Fibroblast of gingiva (primary cell): ENCODE data around the gene UBAC2.
"Not testable (repeated sequence)": the region's sequence is repeated elsewhere in the genome, so short reads cannot be mapped to it uniquely, and the experiment has no call there.

Source experiments
- DNase-seq: peaks from one replicate; pipeline ENCODE4 v3.0.0-alpha.2; 2011; ENCODE audit warnings: low read depth

UBAC2 gene

DNA sequence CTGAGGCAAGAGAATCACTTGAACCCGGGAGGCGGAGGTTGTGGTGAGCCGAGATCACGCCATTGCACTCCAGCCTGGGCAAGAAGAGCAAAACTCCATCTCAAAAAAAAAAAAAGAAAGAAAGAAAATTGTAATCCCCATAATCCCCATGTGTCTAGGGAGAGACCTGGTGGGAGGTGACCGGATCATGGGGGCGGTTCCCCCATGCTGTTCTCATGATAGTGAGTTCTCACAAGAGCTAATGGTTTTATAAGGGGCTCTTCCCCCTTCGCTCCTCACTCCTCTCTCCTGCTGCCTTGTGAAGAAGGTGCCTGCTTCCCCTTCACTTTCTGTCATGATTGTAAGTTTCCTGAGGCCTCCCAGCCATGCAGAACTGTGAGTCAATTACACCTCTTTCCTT lies 192.7 kb downstream of the UBAC2 start:
- not testable (repeated sequence) for DNase-seq

DNA sequence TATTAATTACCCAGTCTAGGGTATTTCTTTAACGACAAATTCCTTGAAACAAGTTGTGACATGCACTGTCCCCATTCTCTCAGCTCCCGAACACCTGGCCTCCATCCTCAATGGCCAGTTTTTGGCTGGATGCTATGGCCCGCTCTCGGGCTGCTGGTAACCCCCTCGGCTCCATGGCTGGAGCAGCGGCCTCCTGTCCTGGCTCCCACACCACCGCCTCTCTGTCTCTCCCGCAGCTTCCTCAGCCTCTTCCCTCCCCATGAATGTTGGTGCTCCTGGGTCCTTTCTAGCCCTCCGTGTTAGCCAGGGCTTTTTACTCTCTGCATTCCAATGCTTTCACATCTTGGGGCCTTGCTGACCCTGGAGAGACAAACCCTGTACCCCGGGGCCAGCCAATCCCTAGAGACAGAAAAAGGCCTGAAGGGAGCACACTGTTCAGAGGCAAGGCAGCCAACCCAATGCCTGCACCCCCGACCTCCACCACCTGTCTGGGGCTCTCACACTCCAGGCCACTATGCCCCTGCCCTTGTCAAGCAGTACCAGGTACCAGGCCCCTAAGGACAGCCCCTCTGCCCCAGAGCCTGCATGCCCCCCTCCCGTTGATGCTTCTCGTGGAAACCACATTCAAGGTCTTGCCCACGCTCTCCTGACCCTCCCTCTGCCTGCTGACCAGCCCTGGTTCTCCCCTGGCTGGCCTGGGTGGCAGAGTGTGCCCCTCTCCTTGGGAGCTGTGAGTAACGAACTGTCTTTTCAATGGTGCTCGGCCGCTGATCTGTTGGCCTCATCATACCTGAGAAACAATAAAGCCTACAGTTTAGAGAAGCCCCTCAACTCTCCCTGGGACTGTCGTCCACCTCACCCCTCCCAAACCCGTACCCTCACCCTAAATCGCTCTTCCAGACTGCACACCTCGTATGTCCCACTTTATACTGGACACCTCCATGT lies 193.4 kb downstream of the UBAC2 start:
- DNase-seq, result no peak

DNA sequence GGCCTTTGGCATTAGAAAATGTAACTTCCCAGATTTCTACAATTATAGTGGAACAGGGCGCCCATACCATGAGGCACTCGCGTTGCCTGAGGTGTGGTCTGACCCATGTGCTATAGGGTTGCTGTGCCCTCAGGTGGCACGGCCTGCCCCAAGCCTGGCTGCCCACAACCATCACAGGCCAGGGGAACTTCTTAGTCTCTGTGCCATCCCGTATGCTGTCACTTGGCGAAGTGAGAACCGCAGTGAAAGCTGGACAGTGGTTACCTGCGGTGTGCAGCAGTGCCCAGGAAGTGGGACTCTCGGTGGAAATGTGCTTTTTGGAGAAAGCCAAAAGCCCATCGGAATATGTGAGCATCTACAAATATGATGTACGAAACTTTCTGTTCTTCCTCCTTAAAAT lies 194.8 kb downstream of the UBAC2 start:
- no peak for DNase-seq

GRCh38 chr13:99396446-99396845 lies 195.8 kb downstream of the UBAC2 start:
- no peak for DNase-seq

DNA sequence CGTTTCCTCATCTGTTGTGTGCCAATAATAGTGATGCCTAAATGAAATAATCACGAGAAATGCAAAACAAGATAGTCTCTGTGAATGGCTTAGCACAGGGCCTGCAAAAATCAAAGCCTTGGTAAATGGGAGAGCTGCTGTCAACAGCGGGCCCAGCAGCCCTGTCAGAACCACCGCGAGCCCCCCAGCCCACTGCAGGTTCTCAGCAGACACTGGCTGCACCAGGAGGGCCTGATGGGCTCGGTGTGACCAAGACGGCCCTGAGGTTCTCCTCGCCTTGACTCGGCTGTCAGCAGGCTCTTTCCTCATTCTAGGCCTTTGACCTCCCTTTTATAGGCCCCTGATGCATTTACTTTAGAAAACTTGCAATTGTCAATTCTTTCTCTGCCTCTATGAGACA lies 197.4 kb downstream of the UBAC2 start:
- DNase-seq, result no peak

GRCh38 chr13:99398916-99399622 lies 198.4 kb downstream of the UBAC2 start:
- no peak for DNase-seq

DNA sequence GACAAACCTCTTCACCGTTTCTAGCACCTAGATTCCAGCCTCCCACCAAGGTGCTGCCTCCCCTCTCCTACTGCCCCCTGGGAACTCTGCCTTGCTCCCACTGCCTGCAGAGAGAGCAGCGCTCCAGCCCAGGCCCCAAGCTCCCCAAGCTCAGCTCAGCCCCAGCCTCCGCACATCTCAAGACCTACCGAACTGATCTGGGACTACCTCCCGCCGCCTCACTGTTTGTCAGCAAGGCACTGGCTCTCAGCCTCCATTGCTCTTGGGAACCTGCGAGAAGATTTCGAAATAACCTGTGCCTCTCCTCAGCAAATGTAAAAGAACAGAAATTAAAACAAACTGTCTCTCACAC lies 198.9 kb downstream of the UBAC2 start:
- DNase-seq, result no peak

DNA sequence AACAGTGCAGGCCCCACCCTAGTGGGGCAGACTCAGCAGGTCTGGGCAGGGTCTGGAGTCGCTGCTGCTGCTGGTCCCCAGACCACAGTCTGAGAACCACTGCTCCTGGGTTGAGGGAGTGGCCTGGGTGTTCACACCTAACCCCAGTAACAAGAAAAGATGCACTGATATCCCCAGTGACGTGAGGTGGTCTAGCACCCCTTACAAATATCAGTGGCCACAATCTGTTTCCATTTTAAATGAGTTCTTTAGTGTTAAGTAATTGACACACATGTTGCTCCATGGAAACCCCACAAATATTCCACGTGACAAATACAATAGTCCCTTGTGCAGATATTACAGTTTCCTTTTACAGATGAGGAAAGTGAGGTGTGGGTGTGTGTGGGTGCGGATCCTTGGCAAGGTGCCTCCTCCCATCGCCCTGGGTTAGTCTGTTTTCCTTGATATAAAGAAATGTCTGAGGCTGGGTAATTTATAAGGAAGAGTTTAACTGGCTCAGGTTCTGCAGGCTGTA lies 202.9 kb downstream of the UBAC2 start:
- no peak for DNase-seq

DNA sequence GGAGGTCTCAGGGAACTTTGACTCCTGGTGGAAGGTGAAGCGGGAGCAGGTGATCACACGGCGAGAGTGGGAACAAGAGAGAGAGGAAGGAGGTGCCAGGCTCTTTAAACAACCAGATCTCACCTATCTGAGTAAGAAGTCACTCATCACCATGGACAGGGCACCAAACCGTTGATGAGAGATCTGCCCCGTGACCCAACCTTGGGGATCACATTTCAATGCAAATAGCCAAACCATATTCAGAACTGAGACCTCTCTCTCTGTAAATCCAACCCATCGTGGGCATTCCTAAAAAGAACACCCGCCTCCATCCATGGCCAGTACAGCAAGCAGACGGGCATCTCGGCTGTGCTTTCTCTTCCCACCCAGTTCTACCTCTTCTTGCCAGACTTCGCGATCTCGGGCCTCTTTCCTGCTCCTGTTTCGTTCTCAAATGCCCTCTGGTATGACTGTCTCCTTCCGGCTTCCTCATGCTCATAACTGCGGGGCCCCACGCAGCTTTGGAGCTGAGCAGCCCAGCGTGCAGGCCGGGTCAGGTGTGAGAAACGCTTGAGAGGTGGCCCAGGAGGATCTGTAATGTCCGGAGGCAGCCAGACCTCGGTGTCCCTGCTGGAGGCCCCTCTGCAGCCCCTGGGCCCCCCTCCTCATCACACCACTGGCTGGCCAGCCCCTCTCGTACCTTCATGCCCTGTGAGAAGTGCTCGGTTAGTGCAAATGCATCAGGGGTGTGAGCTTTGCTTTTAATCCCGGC lies 203.5 kb downstream of the UBAC2 start:
- DNase-seq, result no peak

DNA sequence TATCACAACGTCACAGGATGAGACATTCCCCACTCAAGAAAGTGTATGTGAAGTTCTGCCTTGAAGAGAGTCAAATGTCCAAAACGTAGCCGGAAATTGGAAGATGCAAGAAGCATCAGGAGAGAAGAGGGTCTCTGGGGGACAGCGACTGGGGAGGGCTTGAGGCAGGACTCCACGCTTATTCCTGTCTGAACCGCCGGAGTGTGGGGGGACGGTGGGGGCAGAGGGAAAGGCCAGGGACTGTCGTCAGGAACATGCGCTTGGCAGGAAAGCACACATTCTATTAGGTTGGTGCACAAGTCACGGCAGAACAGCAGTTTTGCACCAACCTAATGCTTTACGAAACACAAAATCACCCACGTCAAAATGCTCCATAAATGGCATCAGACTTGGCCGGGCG lies 205.3 kb downstream of the UBAC2 start:
- no peak for DNase-seq

GRCh38 chr13:99406799-99407201 lies 206.1 kb downstream of the UBAC2 start:
- DNase-seq, result no peak

DNA sequence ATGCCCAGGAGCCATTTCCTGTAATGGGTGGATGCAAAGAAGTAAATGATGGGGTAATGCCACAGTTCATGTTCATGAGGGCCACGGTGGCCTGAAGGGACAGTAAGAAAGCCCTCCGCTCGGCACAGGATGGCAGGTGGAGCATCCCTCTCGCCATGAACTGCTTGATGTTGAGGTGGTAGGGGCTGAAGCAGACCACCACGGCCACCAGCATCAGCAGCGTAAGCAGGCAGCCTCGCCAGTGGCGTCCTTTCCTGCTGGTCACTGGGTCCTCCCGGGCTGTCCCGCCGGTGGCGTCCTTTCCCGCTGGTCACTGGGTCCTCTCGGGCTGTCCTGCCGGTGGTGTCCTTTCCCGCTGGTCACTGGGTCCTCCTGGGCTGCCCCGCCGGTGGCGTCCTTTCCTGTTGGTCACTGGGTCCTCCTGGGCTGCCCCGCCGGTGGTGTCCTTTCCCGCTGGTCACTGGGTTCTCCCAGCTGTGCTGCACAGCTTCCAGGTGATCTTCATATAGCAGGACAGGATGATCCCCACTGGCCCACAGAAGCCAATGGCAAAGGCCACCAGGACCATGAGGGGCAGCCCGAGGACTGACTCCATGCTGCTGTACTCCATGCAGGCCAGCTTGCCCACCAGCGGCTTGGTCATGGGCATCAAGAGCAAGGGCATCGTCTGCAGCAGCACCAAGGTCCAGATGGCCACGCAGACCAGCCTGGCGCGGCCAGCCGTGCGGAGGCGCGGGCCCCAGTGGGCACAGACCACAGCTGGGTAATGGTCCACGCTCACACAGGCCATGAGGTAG lies 207.4 kb downstream of the UBAC2 start:
- DNase-seq, result no peak

DNA sequence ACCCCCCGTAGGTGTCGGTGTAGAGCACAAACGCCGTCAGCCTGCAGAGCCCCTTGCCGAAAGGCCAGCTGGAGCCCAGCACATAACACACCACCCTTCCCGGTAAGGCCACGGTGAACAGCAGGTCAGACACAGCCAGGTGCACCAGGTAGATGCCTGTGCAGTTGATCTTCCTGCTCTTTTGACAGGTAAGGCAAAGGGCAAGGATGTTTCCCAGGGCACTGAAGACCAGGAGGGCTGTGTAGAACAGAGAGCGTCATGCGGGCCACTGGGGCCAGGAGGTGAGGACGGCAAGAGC lies 208.0 kb downstream of the UBAC2 start:
- no peak for DNase-seq

DNA sequence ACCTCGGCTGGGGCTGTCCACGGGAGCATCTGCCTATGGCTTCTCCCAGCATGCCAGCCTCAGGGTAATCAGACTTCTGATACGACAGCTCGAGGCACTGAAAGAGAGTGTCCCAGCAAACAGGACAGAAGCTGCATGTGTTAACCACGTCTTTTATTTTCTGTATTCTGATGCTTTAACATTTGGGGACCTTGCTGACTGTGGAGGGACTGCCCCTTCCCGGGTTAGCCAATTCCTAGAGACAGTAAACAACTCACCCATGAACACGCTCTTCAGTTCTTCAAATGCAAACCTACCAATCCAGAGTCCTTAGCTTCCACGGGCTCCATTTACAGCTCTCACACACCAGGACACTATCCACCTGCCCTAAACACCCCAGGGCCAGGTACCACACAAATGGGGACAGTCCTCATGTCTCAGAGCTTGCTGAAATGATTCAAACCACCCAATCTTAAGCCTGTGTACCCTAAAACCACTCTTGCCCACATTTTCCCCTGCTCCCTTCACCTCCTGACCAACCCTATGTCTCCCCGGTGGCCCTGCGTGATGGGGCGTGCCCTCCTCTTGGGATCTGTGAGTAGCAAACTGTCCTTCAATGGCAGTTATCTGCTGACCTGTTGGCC lies 208.9 kb downstream of the UBAC2 start:
- not testable (repeated sequence) for DNase-seq

DNA sequence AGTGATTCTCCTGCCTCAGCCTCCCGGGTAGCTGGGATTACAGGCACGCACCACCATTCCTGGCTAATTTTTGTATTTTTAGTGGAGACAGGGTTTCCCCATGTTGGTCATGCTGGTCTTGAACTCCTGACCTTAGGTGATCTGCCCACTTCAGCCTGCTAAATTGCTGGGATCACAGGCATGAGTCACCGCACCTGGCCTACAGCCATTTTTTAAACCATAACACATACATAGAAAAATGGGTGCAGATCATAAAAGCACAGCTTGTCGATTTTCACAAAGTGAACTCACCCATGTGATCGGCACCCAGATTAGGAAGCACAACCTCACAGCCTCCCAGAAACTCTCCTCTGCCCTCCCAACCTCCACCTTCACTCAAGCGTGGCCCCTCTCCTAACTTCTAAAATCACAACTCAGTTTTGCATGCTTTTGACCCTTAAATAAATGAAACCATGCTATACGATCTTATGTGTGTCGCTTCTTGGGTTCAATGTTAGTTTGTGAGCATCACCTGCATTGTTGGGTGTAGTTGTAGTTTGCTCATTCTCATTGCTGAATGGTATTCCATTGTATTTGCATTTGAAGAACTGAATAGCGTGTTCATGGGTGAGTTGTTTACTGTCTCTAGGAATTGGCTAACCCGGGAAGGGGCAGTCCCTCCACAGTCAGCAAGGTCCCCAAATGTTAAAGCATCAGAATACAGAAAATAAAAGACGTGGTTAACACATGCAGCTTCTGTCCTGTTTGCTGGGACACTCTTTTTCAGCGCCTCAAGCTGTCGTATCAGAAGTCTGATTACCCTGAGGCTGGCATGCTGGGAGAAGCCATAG lies 210.2 kb downstream of the UBAC2 start:
- DNase-seq, result not testable (repeated sequence)

GRCh38 chr13:99412856-99413255 lies 212.2 kb downstream of the UBAC2 start:
- no peak for DNase-seq

GRCh38 chr13:99414048-99414995 lies 213.7 kb downstream of the UBAC2 start:
- no peak for DNase-seq

- DNase-seq, result no peak
These were observed 214.5 kb downstream of the UBAC2 start for GRCh38 chr13:99415014-99415650.

DNA sequence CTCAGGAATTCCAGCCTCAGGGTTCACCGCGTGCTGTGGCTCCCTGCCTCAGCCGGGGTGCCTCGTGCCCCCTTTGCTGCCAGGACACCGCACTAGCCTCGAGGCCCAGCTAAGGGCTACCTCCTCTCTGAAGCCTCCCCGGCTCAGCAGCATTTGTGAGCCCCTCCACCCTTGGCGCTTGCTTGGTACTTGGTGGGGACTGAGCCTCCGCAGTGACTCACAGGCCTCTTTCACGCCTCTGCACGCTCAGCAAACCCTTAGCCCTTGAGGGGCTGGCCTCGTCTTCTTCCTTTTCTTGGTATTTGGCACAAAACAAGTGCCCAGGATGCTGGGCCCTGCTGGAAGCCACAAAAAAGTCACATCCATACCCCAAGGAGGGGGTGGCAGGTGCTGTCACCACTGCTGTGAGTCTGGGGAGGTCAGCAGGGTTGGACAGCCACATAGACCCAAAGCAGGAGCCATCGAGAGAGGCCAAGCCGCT lies 215.2 kb downstream of the UBAC2 start:
- DNase-seq, result no peak
